H9 (cell line): ENCODE data around the gene ALG1L2. TPM values are rescaled to one million over a fixed set of nuclear protein-coding genes. Genes with fewer than 3 reads are reported as not detected.
A peak's percentile ranks its signal among the peaks of the same experiment; 100 is the strongest.
"Not testable (repeated sequence)": the region's sequence is repeated elsewhere in the genome, so short reads cannot be mapped to it uniquely, and the experiment has no call there.

Experiments
- DNase-seq: peaks from one replicate; pipeline ENCODE4 v3.0.0-alpha.2; 2017
- H2AFZ ChIP-seq: one replicate; pipeline ENCODE4 v1.6.1; 2013; ENCODE audit warnings: mild to moderate bottlenecking, low read length, control low read depth, moderate library complexity
- H2AK5ac ChIP-seq: 2 replicates; pipeline ENCODE4 v1.6.1; 2013; ENCODE audit warnings: low read length, control low read depth, mixed read lengths; ENCODE audit not compliant: insufficient read length
- H2BK120ac ChIP-seq: one replicate; pipeline ENCODE4 v1.6.1; 2013; ENCODE audit warnings: low read depth, mild to moderate bottlenecking, low read length, control low read depth, inconsistent platforms; ENCODE audit not compliant: poor library complexity, severe bottlenecking
- H2BK12ac ChIP-seq: 2 replicates; pipeline ENCODE4 v1.6.1; 2013; ENCODE audit warnings: low read length, control low read depth, mixed read lengths, low read depth; ENCODE audit not compliant: insufficient read length
- H2BK15ac ChIP-seq: 2 replicates; pipeline ENCODE4 v1.6.1; 2013; ENCODE audit warnings: low read depth, low read length, control low read depth
- H2BK20ac ChIP-seq: one replicate; pipeline ENCODE4 v1.6.1; 2013; ENCODE audit warnings: low read depth, mild to moderate bottlenecking, low read length, control low read depth, inconsistent platforms; ENCODE audit not compliant: poor library complexity, severe bottlenecking
- H2BK5ac ChIP-seq: 2 replicates; pipeline ENCODE4 v1.6.1; 2013; ENCODE audit warnings: low read length, control low read depth, mixed read lengths; ENCODE audit not compliant: insufficient read length
- H3K14ac ChIP-seq: 2 replicates; pipeline ENCODE4 v1.6.1; 2013; ENCODE audit warnings: low read length, control low read depth; ENCODE audit not compliant: insufficient read depth
- H3K18ac ChIP-seq: 2 replicates; pipeline ENCODE4 v1.6.1; 2013; ENCODE audit warnings: low read depth, mild to moderate bottlenecking, mixed read lengths, low read length, control low read depth; ENCODE audit not compliant: insufficient read length
- H3K23ac ChIP-seq: 2 replicates; pipeline ENCODE4 v1.6.1; 2013; ENCODE audit warnings: low read length, control low read depth, mixed read lengths, low read depth; ENCODE audit not compliant: insufficient read length
- H3K23me2 ChIP-seq: 2 replicates; pipeline ENCODE4 v1.6.1; 2013; ENCODE audit warnings: low read depth, mild to moderate bottlenecking, mixed read lengths, low read length, control low read depth; ENCODE audit not compliant: insufficient read length, poor library complexity, severe bottlenecking
- H3K27ac ChIP-seq: 2 replicates; pipeline ENCODE4 v1.5.1; 2013; ENCODE audit warnings: low read length, control low read depth, mixed read lengths, low read depth; ENCODE audit not compliant: insufficient read length
- H3K27me3 ChIP-seq: 2 replicates; pipeline ENCODE4 v1.6.1; 2013; ENCODE audit warnings: low read length, control low read depth, inconsistent platforms; ENCODE audit not compliant: insufficient read depth
- H3K4ac ChIP-seq: 2 replicates; pipeline ENCODE4 v1.6.1; 2013; ENCODE audit warnings: low read depth, mild to moderate bottlenecking, control low read depth, inconsistent platforms, low read length, moderate library complexity
- H3K4me1 ChIP-seq: 2 replicates; pipeline ENCODE4 v1.6.1; 2013; ENCODE audit warnings: low read length, control low read depth, inconsistent platforms; ENCODE audit not compliant: insufficient read depth
- H3K4me2 ChIP-seq: 2 replicates; pipeline ENCODE4 v1.6.1; 2013; ENCODE audit warnings: low read length, control low read depth, mixed read lengths; ENCODE audit not compliant: insufficient read length, insufficient read depth
- H3K56ac ChIP-seq: 2 replicates; pipeline ENCODE4 v1.6.1; 2013; ENCODE audit warnings: low read depth, mild to moderate bottlenecking, mixed read lengths, low read length, control low read depth; ENCODE audit not compliant: insufficient read length
- H3K79me1 ChIP-seq: 2 replicates; pipeline ENCODE4 v1.6.1; 2013; ENCODE audit warnings: low read depth, mild to moderate bottlenecking, moderate library complexity, low read length, control low read depth, inconsistent platforms; ENCODE audit not compliant: insufficient read depth, poor library complexity, severe bottlenecking
- H3K79me2 ChIP-seq: 2 replicates; pipeline ENCODE4 v1.6.1; 2013; ENCODE audit warnings: low read length, control low read depth, inconsistent platforms; ENCODE audit not compliant: insufficient read depth
- H3K9ac ChIP-seq: 2 replicates; pipeline ENCODE4 v1.6.1; 2013; ENCODE audit warnings: low read length, control low read depth, mixed read lengths; ENCODE audit not compliant: insufficient read length; ENCODE audit errors: extremely low read depth
- H3K9me3 ChIP-seq: one replicate; pipeline ENCODE4 v1.6.1; 2013; ENCODE audit warnings: low read depth, low read length, inconsistent platforms; ENCODE audit not compliant: control insufficient read depth
- H3T11ph ChIP-seq: one replicate; pipeline ENCODE4 v1.6.1; 2013; ENCODE audit warnings: mild to moderate bottlenecking, low read length, control low read depth, inconsistent platforms
- H4K20me1 ChIP-seq: one replicate; pipeline ENCODE4 v1.6.1; 2013; ENCODE audit not compliant: control insufficient read depth, insufficient read length, insufficient read depth
- H4K5ac ChIP-seq: 2 replicates; pipeline ENCODE4 v1.6.1; 2013; ENCODE audit warnings: low read depth, mild to moderate bottlenecking, mixed read lengths, low read length, control low read depth; ENCODE audit not compliant: insufficient read length
- H4K8ac ChIP-seq: replicated peaks from 2 replicates; pipeline ENCODE4 v1.6.1; 2013; ENCODE audit warnings: low read length, control low read depth, mixed read lengths, low read depth; ENCODE audit not compliant: insufficient read length
- H4K91ac ChIP-seq: 2 replicates; pipeline ENCODE4 v1.6.1; 2013; ENCODE audit warnings: low read depth, mild to moderate bottlenecking, moderate library complexity, mixed read lengths, low read length, control low read depth; ENCODE audit not compliant: insufficient read length
- H3K27ac Mint-ChIP-seq, 3 experiments: 2 replicates in 2 of 3; 3 replicates in 1 of 3; pipeline ENCODE4 v1.8.0; 2020 to 2021; ENCODE audit warnings: mixed read lengths in 3 of 3, mild to moderate bottlenecking in 1 of 3, moderate library complexity in 1 of 3
- H3K27me3 Mint-ChIP-seq: 2 replicates; pipeline ENCODE4 v1.8.0; 2021; ENCODE audit warnings: low read depth, mild to moderate bottlenecking, moderate library complexity, mixed read lengths
- H3K36me3 Mint-ChIP-seq, 3 experiments: 2 replicates in 2 of 3; 3 replicates in 1 of 3; pipeline ENCODE4 v1.8.0; 2020 to 2021; ENCODE audit warnings: low read depth in 3 of 3, mixed read lengths in 3 of 3; ENCODE audit not compliant: insufficient read depth in 1 of 3
- H3K4me1 Mint-ChIP-seq, 2 experiments: 2 replicates each; pipeline ENCODE4 v1.8.0; 2020; ENCODE audit warnings: mixed read lengths in 2 of 2
- H3K4me3 Mint-ChIP-seq, 2 experiments: 2 replicates in 1 of 2; 3 replicates in 1 of 2; pipeline ENCODE4 v1.8.0; 2020 to 2021; ENCODE audit warnings: mild to moderate bottlenecking in 2 of 2, mixed read lengths in 2 of 2, moderate library complexity in 1 of 2
- H3K9me3 Mint-ChIP-seq, 2 experiments: 2 replicates in 1 of 2; 3 replicates in 1 of 2; pipeline ENCODE4 v1.8.0; 2020; ENCODE audit warnings: mild to moderate bottlenecking in 2 of 2, mixed read lengths in 2 of 2, moderate library complexity in 1 of 2
- WGBS: extraction: QIAGEN DNeasy Blood & Tissue Kit; methylation state at CpG from one replicate; pipeline ENCODE4 v1.1.7; 2013; ENCODE audit warnings: missing lambda C conversion rate, low lambda C conversion rate, mixed read lengths; ENCODE audit not compliant: insufficient read length; ENCODE audit errors: extremely low coverage; 5-methylcytosine and 5-hydroxymethylcytosine counted together
- long read RNA-seq: library from polyadenylated mRNA; unstranded; transcript quantifications from one replicate; pipeline ENCODE4 v2.0.0, GENCODE V29; 2020
- total RNA-seq: library from RNA; stranded (reverse); gene quantifications from 2 replicates; pipeline ENCODE4 v1.2.1, GENCODE V29; 2021
- TF ChIP-seq, protein P1 (sequence below): fragments of 200-600 bp; sonication (generic); conservative IDR thresholded peaks from 3 replicates; pipeline ENCODE4 v1.8.0; 2021; ENCODE audit warnings: antibody characterized with exemption, mild to moderate bottlenecking

The ALG1L2 gene, protein sequence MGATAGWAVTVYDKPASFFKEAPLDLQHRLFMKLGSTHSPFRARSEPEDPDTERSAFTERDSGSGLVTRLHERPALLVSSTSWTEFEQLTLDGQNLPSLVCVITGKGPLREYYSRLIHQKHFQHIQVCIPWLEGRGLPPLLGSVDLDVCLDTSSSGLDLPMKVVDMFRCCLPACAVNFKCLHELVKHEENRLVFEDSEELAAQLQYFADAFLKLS
- 0.94 and 1.2 TPM in 2 replicates for total RNA-seq
- long read RNA-seq, partial matches to known transcripts: 0 of 4 reads
- long read RNA-seq, other reads (novel, unspliced or antisense): 4 of 4 reads

DNA sequence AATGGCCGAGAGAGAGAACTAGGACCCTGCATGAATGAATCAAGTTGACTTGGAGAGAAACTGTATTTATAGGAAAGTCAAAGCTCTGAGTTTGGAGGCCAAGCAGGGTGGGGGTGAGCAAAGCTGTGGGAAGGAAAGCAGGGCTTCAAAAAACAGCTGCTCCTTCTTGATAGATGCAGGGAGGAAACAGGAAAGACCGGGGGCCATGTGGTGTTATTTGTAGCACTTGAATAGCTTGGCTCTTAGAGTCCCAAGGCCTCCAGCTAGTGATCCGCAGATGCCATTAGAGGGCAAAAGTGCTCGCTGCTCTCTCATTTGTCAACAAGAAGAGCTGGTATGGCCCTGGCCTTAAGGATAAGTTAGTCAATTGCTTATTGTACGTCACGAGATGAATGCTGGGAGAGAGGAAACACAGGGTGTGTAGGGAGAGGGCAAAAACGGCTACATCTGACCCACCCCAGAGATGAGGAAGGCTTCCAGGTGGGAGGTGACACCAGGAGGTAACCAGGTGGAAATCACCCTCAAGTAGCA lies at the start of gene ALG1L2:
Gene ALG1L2 (plus strand): TSS at position 481 of the 531 bp plus-strand sequence. CDS start 186 bp downstream, outside the sequence.
- TF ChIP-seq, protein P1, sequence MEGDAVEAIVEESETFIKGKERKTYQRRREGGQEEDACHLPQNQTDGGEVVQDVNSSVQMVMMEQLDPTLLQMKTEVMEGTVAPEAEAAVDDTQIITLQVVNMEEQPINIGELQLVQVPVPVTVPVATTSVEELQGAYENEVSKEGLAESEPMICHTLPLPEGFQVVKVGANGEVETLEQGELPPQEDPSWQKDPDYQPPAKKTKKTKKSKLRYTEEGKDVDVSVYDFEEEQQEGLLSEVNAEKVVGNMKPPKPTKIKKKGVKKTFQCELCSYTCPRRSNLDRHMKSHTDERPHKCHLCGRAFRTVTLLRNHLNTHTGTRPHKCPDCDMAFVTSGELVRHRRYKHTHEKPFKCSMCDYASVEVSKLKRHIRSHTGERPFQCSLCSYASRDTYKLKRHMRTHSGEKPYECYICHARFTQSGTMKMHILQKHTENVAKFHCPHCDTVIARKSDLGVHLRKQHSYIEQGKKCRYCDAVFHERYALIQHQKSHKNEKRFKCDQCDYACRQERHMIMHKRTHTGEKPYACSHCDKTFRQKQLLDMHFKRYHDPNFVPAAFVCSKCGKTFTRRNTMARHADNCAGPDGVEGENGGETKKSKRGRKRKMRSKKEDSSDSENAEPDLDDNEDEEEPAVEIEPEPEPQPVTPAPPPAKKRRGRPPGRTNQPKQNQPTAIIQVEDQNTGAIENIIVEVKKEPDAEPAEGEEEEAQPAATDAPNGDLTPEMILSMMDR: no peak

DNA sequence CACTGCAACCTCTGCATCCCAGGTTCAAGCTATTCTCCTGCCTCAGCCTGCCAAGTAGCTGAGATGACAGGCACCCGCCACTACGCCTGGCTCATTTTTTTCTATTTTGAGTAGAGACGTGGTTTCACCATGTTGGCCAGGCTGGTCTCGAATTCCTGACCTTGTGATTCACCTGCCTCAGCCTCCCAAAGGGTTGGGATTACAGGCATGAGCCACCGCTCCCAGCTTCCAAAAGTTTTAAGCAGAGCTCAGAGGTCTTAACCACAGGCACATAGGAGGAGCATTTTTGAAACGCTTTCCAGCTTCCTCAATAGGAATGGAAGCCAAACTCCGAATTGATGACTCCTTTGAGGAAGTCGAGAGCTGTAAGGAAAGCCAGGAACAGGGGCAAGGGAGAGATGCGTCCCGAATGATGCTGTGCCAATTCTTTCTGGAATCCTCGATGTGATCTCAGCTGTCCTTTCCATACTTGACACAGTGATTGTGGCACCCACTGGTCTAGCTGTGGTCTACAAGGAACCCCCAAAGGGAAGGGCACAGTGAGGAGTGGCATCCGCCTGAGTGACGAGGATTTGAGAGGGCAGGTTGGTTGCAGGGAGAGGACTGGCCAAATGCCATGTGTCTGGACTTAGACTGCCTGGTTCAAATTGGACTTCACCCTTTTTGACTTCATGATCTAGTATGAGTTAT lies 44.4 kb upstream of the ALG1L2 start:
- H4K5ac ChIP-seq, H3K36me3 Mint-ChIP-seq, H3K23ac ChIP-seq, H3K23me2 ChIP-seq, H3K9me3 ChIP-seq, H3K27ac ChIP-seq, H2BK15ac ChIP-seq, H2AFZ ChIP-seq, H2AK5ac ChIP-seq, DNase-seq, H4K20me1 ChIP-seq, H3K9me3 Mint-ChIP-seq, H3K4me1 Mint-ChIP-seq, H3K14ac ChIP-seq, H2BK12ac ChIP-seq, H3K4me1 ChIP-seq, H4K91ac ChIP-seq, H2BK5ac ChIP-seq, H3K4me3 Mint-ChIP-seq, H2BK20ac ChIP-seq, H3K4me2 ChIP-seq, H3K56ac ChIP-seq, H3K9ac ChIP-seq, H4K8ac ChIP-seq, H3K79me1 ChIP-seq, H3K4ac ChIP-seq, H3T11ph ChIP-seq, H2BK120ac ChIP-seq, H3K79me2 ChIP-seq, H3K27me3 ChIP-seq, H3K18ac ChIP-seq: not testable (repeated sequence)
- WGBS: no CpG with 5 or more reads among the region's 13 CpGs
- peak overlapping the region in 1 of 3 experiments; percentile 18; a peak in 1 of 7 replicates for H3K27ac Mint-ChIP-seq
- peaks cover 31% of the 10 kb centered on the region for H3K27me3 Mint-ChIP-seq

More for the DNA sequence above, at the start of gene ALG1L2:
- no peak within 1 kb of the TSS for H4K91ac ChIP-seq
- H3K4ac ChIP-seq: no peak within 1 kb of the TSS
- no peak within 1 kb of the TSS for H2BK12ac ChIP-seq
- no peak within 1 kb of the TSS for H2AK5ac ChIP-seq
- H3K9me3 Mint-ChIP-seq: no peaks in the 10 kb centered on the region
- H3K4me1 ChIP-seq: no peaks in the 10 kb centered on the region
- H3K27ac ChIP-seq: no peak within 1 kb of the TSS
- H3K27me3 Mint-ChIP-seq: peaks cover 4% of the 10 kb centered on the region
- H3K23ac ChIP-seq: no peak within 1 kb of the TSS
- H3K27ac Mint-ChIP-seq: no peak within 1 kb of the TSS
- no peak within 1 kb of the TSS for H2BK15ac ChIP-seq
- no peaks in the 10 kb centered on the region for H3K79me1 ChIP-seq
- no peaks in the 10 kb centered on the region for H3K79me2 ChIP-seq
- no peaks in the 10 kb centered on the region for H3K9me3 ChIP-seq
- no peak within 1 kb of the TSS for H3K56ac ChIP-seq
- no peak within 1 kb of the TSS for H2BK20ac ChIP-seq
- no peak within 1 kb of the TSS for H2BK120ac ChIP-seq
- WGBS: no CpG with 5 or more reads among the region's 7 CpGs
- no peaks in the 10 kb centered on the region for H3K36me3 Mint-ChIP-seq
- H3T11ph ChIP-seq: no peak within 1 kb of the TSS
- H3K14ac ChIP-seq: no peak within 1 kb of the TSS
- no peaks in the 10 kb centered on the region for H3K27me3 ChIP-seq
- H3K23me2 ChIP-seq: no peaks in the 10 kb centered on the region
- H3K18ac ChIP-seq: no peak within 1 kb of the TSS
- H2AFZ ChIP-seq: no peak within 1 kb of the TSS
- H2BK5ac ChIP-seq: no peak within 1 kb of the TSS
- DNase-seq: no peak
- H3K4me1 Mint-ChIP-seq: peaks cover 0 to 3% of the 10 kb centered on the region in 2 experiments; a peak in 1 of 4 replicates
- no peak within 1 kb of the TSS for H3K4me3 Mint-ChIP-seq
- H4K20me1 ChIP-seq: no peaks in the 10 kb centered on the region
- H4K5ac ChIP-seq: no peak within 1 kb of the TSS
- no peak within 1 kb of the TSS for H4K8ac ChIP-seq
- no peak within 1 kb of the TSS for H3K4me2 ChIP-seq
- no peak within 1 kb of the TSS for H3K9ac ChIP-seq
